GM18907 (cell line): Measurements from ENCODE around the gene PKP1.

Source experiments
- ATAC-seq: cut with Tn5 transposase; IDR thresholded peaks from one replicate; pipeline ENCODE4 v1.9.1; 2021; ENCODE audit warnings: mild to moderate bottlenecking, moderate library complexity; ENCODE audit not compliant: unreplicated experiment

PKP1 gene

GRCh38 chr1:201324821-201325677, 41.7 kb downstream of the PKP1 start:
- ATAC-seq = no peak

DNA sequence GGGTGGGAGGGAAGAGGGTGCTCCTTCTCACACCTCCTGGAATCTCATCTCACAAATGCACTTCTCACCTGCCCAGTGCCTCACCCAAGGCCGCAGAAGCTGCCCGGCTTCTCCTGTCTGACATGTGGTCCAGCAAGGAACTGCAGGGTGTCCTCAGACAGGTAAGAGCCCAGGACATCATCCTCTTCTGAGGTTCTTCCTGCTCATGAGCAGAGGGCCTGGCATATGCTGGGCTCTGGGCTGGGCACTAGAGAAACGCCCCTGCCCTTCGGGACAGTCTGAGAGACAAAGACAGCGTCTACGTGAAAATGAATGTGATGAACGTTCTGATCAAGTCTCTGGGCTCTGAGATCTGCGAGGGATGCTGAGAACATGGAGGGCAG, 42.4 kb downstream of the PKP1 start:
- no peak for ATAC-seq

GRCh38 chr1:201326710-201327109, 43.4 kb downstream of the PKP1 start:
- ATAC-seq = no peak

- no peak for ATAC-seq
Observed at GRCh38 chr1:201327687-201328240, 44.5 kb downstream of the PKP1 start.

GRCh38 chr1:201328576-201328975, 45.3 kb downstream of the PKP1 start:
- no peak for ATAC-seq

- no peak for ATAC-seq
Observed at GRCh38 chr1:201329286-201329685, 46.0 kb downstream of the PKP1 start.

DNA sequence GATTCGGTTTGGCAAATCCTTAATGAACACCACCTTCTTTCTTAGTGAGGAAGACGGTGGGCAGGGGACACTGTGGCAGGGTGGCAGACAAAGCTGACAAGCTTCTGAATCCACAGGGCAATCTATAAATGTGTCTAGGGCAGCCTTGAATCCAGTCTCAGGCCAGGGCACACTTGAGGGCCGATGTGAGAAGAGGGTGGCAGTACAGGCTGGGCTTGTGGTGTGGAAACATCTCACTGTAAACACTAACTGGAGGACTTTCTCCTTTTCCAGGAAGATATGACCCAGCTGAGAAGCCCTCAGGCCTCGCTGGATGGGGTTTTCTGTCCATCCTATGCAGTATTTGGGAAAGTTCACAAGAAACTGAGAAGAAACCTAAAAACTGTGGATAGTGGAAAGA, 46.5 kb downstream of the PKP1 start:
- no peak for ATAC-seq

GRCh38 chr1:201330541-201330940, 47.2 kb downstream of the PKP1 start:
- ATAC-seq = no peak

- no peak for ATAC-seq
Observed at GRCh38 chr1:201331166-201331565, 47.9 kb downstream of the PKP1 start.

- ATAC-seq = no peak
Observed at GRCh38 chr1:201332021-201332420, 48.7 kb downstream of the PKP1 start.

- ATAC-seq = no peak
Observed at GRCh38 chr1:201332616-201333335, 49.5 kb downstream of the PKP1 start.

GRCh38 chr1:201334325-201335173, 51.2 kb downstream of the PKP1 start:
- no peak for ATAC-seq

GRCh38 chr1:201335174-201335870, 52.0 kb downstream of the PKP1 start:
- no peak for ATAC-seq

DNA sequence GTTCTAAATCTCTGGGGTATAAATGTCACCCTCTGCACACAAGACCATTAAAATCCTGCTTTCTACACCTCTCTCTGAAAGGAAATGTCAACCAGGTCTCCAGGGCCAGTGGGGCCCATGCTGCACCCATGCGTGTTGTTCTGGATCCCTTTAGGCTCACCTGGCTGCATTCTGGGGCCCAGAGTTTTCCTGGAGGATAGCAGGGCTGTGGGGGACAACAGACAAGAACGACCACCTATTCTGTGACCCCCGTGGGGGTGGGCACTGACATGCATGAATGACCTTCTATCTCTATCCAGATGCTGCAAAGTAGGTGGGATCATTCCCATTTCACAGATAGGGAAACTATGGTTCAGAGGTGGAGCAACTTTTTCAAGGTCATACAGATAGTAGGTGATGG, 52.6 kb downstream of the PKP1 start:
- ATAC-seq = no peak

DNA sequence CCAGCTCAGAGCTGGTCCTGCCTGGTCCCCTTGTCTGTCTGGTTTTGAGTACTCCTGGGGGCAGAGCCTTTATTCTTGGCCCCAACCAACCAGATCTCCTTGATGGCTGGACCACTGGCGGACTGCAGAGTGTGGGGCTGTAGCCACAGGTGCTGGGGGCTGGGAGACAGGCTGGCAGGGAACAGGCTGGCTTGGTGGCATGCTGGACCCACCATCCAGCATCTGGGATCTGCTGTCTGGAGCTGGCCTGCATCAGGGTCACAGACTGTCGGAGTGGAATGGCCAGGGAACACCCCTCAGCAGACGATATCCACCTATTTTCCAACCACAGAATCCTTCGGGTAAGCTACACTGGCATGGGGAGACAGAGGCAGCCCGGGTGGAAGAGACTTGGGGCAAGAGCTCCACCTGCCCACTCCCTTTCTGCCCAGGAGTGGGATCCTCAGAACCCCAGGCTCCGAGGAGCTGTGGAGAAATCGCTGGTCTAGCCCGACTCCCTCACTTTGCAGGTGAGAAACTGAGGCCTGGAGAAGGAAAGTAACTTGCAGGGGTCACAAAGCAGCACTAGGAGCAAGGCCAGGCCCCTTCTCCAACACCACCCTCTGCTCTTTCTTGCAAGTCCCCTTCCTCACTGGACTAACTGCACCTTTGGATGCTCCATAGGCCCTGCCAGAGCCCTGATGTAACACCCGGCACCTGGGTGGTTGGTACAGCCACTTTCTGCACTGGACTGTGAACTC, 53.6 kb downstream of the PKP1 start:
- no peak for ATAC-seq

GRCh38 chr1:201341377-201341776, 58.1 kb downstream of the PKP1 start:
- no peak for ATAC-seq

GRCh38 chr1:201344206-201345080, 61.1 kb downstream of the PKP1 start:
- no peak for ATAC-seq

DNA sequence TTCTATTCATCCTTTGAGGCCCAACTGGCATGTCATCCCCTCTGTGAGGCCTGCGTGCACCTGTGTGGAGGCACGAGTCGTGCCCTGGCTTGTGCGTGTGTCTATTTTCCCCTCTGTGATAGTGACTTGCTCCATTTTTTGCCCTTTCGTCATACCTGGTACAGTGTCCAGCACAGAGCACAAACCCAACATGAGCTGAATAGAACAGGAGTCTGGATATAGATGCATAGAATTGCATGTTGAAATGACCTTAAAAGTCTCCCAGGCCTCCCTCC, 61.7 kb downstream of the PKP1 start:
- ATAC-seq = no peak

DNA sequence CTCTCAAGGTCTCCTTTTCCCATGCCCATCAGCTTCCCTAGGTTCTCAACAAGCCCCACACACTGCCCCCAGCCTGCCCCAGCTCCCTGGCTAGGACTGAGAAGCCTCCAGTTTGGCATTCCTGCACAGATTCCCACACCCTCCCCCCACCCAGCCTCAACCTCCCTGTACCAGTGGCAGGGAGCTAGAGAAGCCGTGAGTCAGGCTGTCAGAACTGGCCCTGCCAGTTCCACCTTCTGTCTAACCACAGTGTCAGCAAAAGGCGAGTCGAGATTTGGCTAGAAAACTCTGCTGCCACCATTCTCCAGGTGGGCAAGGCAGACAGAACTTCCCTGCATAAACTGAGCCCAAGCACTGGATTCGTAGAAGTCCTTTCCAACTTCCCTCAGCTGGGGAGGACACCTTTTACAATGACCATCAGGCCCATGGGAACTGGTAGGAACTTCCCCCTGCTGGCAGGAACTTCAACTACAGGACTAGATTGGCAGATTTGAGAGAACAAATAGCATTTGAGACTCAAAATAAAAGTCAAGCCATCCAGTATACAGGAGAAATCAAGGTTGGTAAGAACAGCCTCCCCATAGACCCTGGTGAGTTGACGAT, 63.1 kb downstream of the PKP1 start:
- ATAC-seq = no peak
